Nephron (organoid): ENCODE measurements around the gene SHC1.

ENCODE experiments used
- H3K27ac Mint-ChIP-seq, 3 experiments: 2 replicates each; pipeline ENCODE4 v1.8.0; 2020; ENCODE audit warnings: mixed read lengths in 3 of 3, mild to moderate bottlenecking in 2 of 3, moderate library complexity in 1 of 3
- H3K27me3 Mint-ChIP-seq: 2 replicates; pipeline ENCODE4 v1.8.0; 2021; ENCODE audit warnings: low read depth, mild to moderate bottlenecking, moderate library complexity, mixed read lengths
- H3K36me3 Mint-ChIP-seq: 2 replicates; pipeline ENCODE4 v1.8.0; 2020; ENCODE audit warnings: low read depth, mixed read lengths
- H3K4me1 Mint-ChIP-seq: 2 replicates; pipeline ENCODE4 v1.8.0; 2020; ENCODE audit warnings: mixed read lengths
- H3K4me3 Mint-ChIP-seq, 3 experiments: 2 replicates each; pipeline ENCODE4 v1.8.0; 2020; ENCODE audit warnings: mild to moderate bottlenecking in 3 of 3, mixed read lengths in 3 of 3, moderate library complexity in 2 of 3
- H3K9me3 Mint-ChIP-seq: 2 replicates; pipeline ENCODE4 v1.8.0; 2020; ENCODE audit warnings: mixed read lengths
- CTCF ChIP-seq, 3 experiments: fragments of 200-600 bp; sonication (generic); IDR thresholded peaks; one replicate each; pipeline ENCODE4 v1.5.0; 2021; ENCODE audit warnings: antibody characterized with exemption in 3 of 3; ENCODE audit not compliant: unreplicated experiment in 3 of 3

The SHC1 gene

GRCh38 chr1:154945962-154946850, 24.3 kb downstream of the SHC1 start:
- Mint-ChIP-seq H3K27ac (peak overlapping the region in 2 of 3 experiments; percentile 5 to 20), H3K27me3 (no peaks in the 10 kb centered on the region), H3K4me3 (no peak overlapping the region), H3K9me3 (no peaks in the 10 kb centered on the region), H3K36me3 (peaks cover 16% of the 10 kb centered on the region), H3K4me1 (peaks cover 22% of the 10 kb centered on the region)
- TF ChIP-seq CTCF (IDR thresholded peaks at IDR 0.05; ENCODE audit: unreplicated experiment in 3 of 3), result no peak

GRCh38 chr1:154945160-154945961, 25.2 kb downstream of the SHC1 start:
- H3K36me3 Mint-ChIP-seq, result peaks cover 11% of the 10 kb centered on the region
- H3K27me3 Mint-ChIP-seq, result no peaks in the 10 kb centered on the region
- H3K9me3 Mint-ChIP-seq, result no peaks in the 10 kb centered on the region
- peaks cover 30% of the 10 kb centered on the region for H3K4me1 Mint-ChIP-seq
- H3K4me3 Mint-ChIP-seq, result no peak overlapping the region
- peak overlapping the region in 2 of 3 experiments; percentile 79 to 87 for H3K27ac Mint-ChIP-seq
- TF ChIP-seq CTCF (IDR thresholded peaks at IDR 0.05; ENCODE audit: unreplicated experiment in 3 of 3), result no peak

- no peaks in the 10 kb centered on the region for H3K27me3 Mint-ChIP-seq
Measured at GRCh38 chr1:154944401-154945159, 26.0 kb downstream of the SHC1 start.

GRCh38 chr1:154943649-154944400, 26.7 kb downstream of the SHC1 start:
- Mint-ChIP-seq H3K36me3 (peaks cover 9% of the 10 kb centered on the region), H3K4me3 (peak overlapping the region in 1 of 3 experiments; percentile 2), H3K9me3 (no peaks in the 10 kb centered on the region), H3K27me3 (no peaks in the 10 kb centered on the region), H3K27ac (peak overlapping the region; percentile 69 to 87 (median 83)), H3K4me1 (peaks cover 37% of the 10 kb centered on the region)
- TF ChIP-seq CTCF (IDR thresholded peaks at IDR 0.05; ENCODE audit: unreplicated experiment in 3 of 3), result peak; percentile 67 to 75 (median 72)

More at GRCh38 chr1:154944401-154945159, 26.0 kb downstream of the SHC1 start:
- Mint-ChIP-seq H3K27ac (peak overlapping the region; percentile 79 to 87 (median 83)), H3K36me3 (peaks cover 11% of the 10 kb centered on the region), H3K9me3 (no peaks in the 10 kb centered on the region), H3K4me1 (peaks cover 32% of the 10 kb centered on the region), H3K4me3 (no peak overlapping the region)
- TF ChIP-seq CTCF (IDR thresholded peaks at IDR 0.05; ENCODE audit: unreplicated experiment in 3 of 3), result no peak

GRCh38 chr1:154941333-154942013, 29.1 kb downstream of the SHC1 start:
- Mint-ChIP-seq H3K27ac (peak overlapping the region in 1 of 3 experiments; percentile 27), H3K4me3 (no peak overlapping the region), H3K36me3 (peaks cover 5% of the 10 kb centered on the region), H3K4me1 (peaks cover 51% of the 10 kb centered on the region), H3K27me3 (no peaks in the 10 kb centered on the region), H3K9me3 (no peaks in the 10 kb centered on the region)
- no peak for TF ChIP-seq CTCF (IDR thresholded peaks at IDR 0.05; ENCODE audit: unreplicated experiment in 3 of 3)
